H1 (cell line): ENCODE data around the gene ILDR2. TPM values are rescaled to one million over a fixed set of nuclear protein-coding genes. Genes with fewer than 3 reads are reported as not detected.

Experiments
- CTCF ChIA-PET: fragments of 300-600 bp; sonication (Branson Sonifier 250); formaldehyde crosslinking; loops from one replicate; lab custom pipeline; 2021; ENCODE audit not compliant: partially characterized antibody; lab: Charles Lee
- POLR2A ChIA-PET: fragments of 300-600 bp; sonication (Branson Sonifier 250); formaldehyde crosslinking; loops from one replicate; lab custom pipeline; 2021; ENCODE audit warnings: inconsistent platforms; ENCODE audit not compliant: partially characterized antibody; lab: Charles Lee
- DNase-seq, 2 experiments: peaks; one replicate each; pipeline versions ENCODE4 v3.0.0 to v3.0.0-alpha.2; 2010 to 2022; ENCODE audit warnings: low spot score in 2 of 2, low read depth in 1 of 2, mixed read lengths in 1 of 2
- FAIRE-seq: peaks from 2 replicates; lab custom pipeline; 2011; peaks lifted over from hg19 to GRCh38; lab: Jason Lieb, UNC
- H2AFZ ChIP-seq: 2 replicates; pipeline ENCODE4 v1.8.1; 2012; ENCODE audit warnings: low read length, inconsistent platforms
- H2AK5ac ChIP-seq: 2 replicates; pipeline ENCODE4 v1.6.1; 2013; ENCODE audit warnings: low read depth, low read length
- H2BK120ac ChIP-seq: replicated peaks from 2 replicates; pipeline ENCODE3; 2013; ENCODE audit warnings: low read depth, low read length, inconsistent platforms
- H2BK12ac ChIP-seq: 2 replicates; pipeline ENCODE4 v1.6.1; 2013; ENCODE audit warnings: low read depth, low read length
- H2BK15ac ChIP-seq: 2 replicates; pipeline ENCODE4 v1.6.1; 2013; ENCODE audit warnings: low read length
- H2BK20ac ChIP-seq: 2 replicates; pipeline ENCODE4 v1.6.1; 2013; ENCODE audit warnings: low read length
- H2BK5ac ChIP-seq: 2 replicates; pipeline ENCODE4 v1.6.1; 2013; ENCODE audit warnings: low read depth, low read length
- H3K14ac ChIP-seq: 2 replicates; pipeline ENCODE4 v1.6.1; 2013; ENCODE audit warnings: inconsistent platforms; ENCODE audit not compliant: insufficient read length
- H3K18ac ChIP-seq: 2 replicates; pipeline ENCODE4 v1.6.1; 2013; ENCODE audit warnings: low read length; ENCODE audit errors: extremely low read depth
- H3K23ac ChIP-seq: 2 replicates; pipeline ENCODE4 v1.6.1; 2013; ENCODE audit warnings: inconsistent platforms; ENCODE audit not compliant: insufficient read length
- H3K23me2 ChIP-seq: 2 replicates; pipeline ENCODE4 v1.6.1; 2013; ENCODE audit warnings: low read depth, low read length
- H3K27ac ChIP-seq: 2 replicates; pipeline ENCODE4 v1.6.1; 2011; ENCODE audit warnings: low read depth, low read length, inconsistent platforms
- H3K27me3 ChIP-seq, 4 experiments: replicated peaks in 1 of 4; 1 replicate in 1 of 4; 2 replicates in 3 of 4; pipeline versions ENCODE4 v1.6.1 to v1.8.1; 2011 to 2013; ENCODE audit warnings: low read length in 3 of 4, mild to moderate bottlenecking in 3 of 4, inconsistent platforms in 2 of 4, mixed read lengths in 2 of 4, moderate library complexity in 1 of 4; ENCODE audit not compliant: control insufficient read depth in 3 of 4, insufficient read depth in 3 of 4; ENCODE audit errors: extremely low read depth in 1 of 4
- H3K36me3 ChIP-seq, 4 experiments: 2 replicates each; pipeline versions ENCODE4 v1.6.1 to v1.8.1; 2011 to 2013; ENCODE audit warnings: mild to moderate bottlenecking in 4 of 4, low read length in 3 of 4, moderate library complexity in 2 of 4, control low read depth in 1 of 4, inconsistent platforms in 1 of 4; ENCODE audit not compliant: insufficient read depth in 4 of 4, control insufficient read depth in 2 of 4
- H3K4ac ChIP-seq: replicated peaks from 2 replicates; pipeline ENCODE3; 2013; ENCODE audit warnings: low read length, low read depth, mixed read lengths, inconsistent platforms; ENCODE audit not compliant: insufficient read length
- H3K4me1 ChIP-seq, 4 experiments: replicated peaks in 1 of 4; 1 replicate in 1 of 4; 2 replicates in 3 of 4; pipeline versions ENCODE4 v1.6.1 to v1.8.1; 2011 to 2013; ENCODE audit warnings: low read length in 3 of 4, inconsistent platforms in 2 of 4, mixed read lengths in 1 of 4; ENCODE audit not compliant: insufficient read depth in 4 of 4, control insufficient read depth in 3 of 4
- H3K4me2 ChIP-seq, 2 experiments: 2 replicates each; pipeline versions ENCODE4 v1.6.1 to v1.8.1; 2011 to 2013; ENCODE audit warnings: low read depth in 2 of 2, low read length in 2 of 2, control low read depth in 1 of 2, inconsistent platforms in 1 of 2, mild to moderate bottlenecking in 1 of 2; ENCODE audit not compliant: insufficient read depth in 1 of 2
- H3K4me3 ChIP-seq, 4 experiments: fragments of 200-600, 300-600 bp in 1 of 4; sonication (generic), shearing (Covaris generic), sonication (Bioruptor Twin) in 1 of 4; 2 replicates each; pipeline versions ENCODE4 v1.5.1 to v1.8.1; 2011 to 2016; ENCODE audit warnings: low read length in 4 of 4, low read depth in 3 of 4, control low read depth in 2 of 4, inconsistent platforms in 2 of 4, mild to moderate bottlenecking in 2 of 4, mixed read lengths in 1 of 4, moderate library complexity in 1 of 4; ENCODE audit not compliant: insufficient read depth in 2 of 4; ENCODE audit errors: extremely low read depth in 1 of 4
- H3K56ac ChIP-seq: replicated peaks from 2 replicates; pipeline ENCODE3; 2013; ENCODE audit warnings: low read depth, mild to moderate bottlenecking, mixed read lengths, low read length, inconsistent platforms; ENCODE audit not compliant: insufficient read length
- H3K79me1 ChIP-seq: 2 replicates; pipeline ENCODE4 v1.6.1; 2013; ENCODE audit warnings: low read depth, low read length, control low read depth
- H3K79me2 ChIP-seq, 2 experiments: 2 replicates each; pipeline versions ENCODE4 v1.6.1 to v1.8.1; 2012 to 2013; ENCODE audit warnings: low read length in 2 of 2, mild to moderate bottlenecking in 2 of 2, inconsistent platforms in 1 of 2; ENCODE audit not compliant: insufficient read depth in 2 of 2, control insufficient read depth in 1 of 2
- H3K9ac ChIP-seq, 4 experiments: replicated peaks in 1 of 4; 1 replicate in 1 of 4; 2 replicates in 3 of 4; pipeline versions ENCODE4 v1.6.1 to v1.8.1; 2011 to 2013; ENCODE audit warnings: low read depth in 3 of 4, low read length in 3 of 4, control low read depth in 2 of 4, mild to moderate bottlenecking in 2 of 4, moderate library complexity in 2 of 4, inconsistent platforms in 1 of 4; ENCODE audit errors: extremely low read depth in 1 of 4
- H3K9me3 ChIP-seq, 2 experiments: 2 replicates each; pipeline versions ENCODE4 v1.6.1 to v1.8.1; 2012 to 2013; ENCODE audit warnings: mild to moderate bottlenecking in 2 of 2, moderate library complexity in 2 of 2, control low read depth in 1 of 2, inconsistent platforms in 1 of 2, low read depth in 1 of 2, low read length in 1 of 2, mixed read lengths in 1 of 2; ENCODE audit not compliant: insufficient read depth in 2 of 2
- H4K20me1 ChIP-seq, 2 experiments: replicated peaks in 1 of 2; 2 replicates each; pipeline versions ENCODE3 to v1.8.1; 2011 to 2013; ENCODE audit warnings: inconsistent platforms in 2 of 2, low read length in 2 of 2, mild to moderate bottlenecking in 1 of 2; ENCODE audit not compliant: insufficient read depth in 2 of 2, control insufficient read depth in 1 of 2
- H4K5ac ChIP-seq: 2 replicates; pipeline ENCODE4 v1.6.1; 2013; ENCODE audit warnings: low read length, low read depth, mixed read lengths, inconsistent platforms; ENCODE audit not compliant: insufficient read length
- H4K8ac ChIP-seq: 2 replicates; pipeline ENCODE4 v1.8.0; 2013; ENCODE audit warnings: mild to moderate bottlenecking, moderate library complexity, low read length, inconsistent platforms; ENCODE audit not compliant: insufficient read depth; ENCODE audit errors: extremely low read depth
- H4K91ac ChIP-seq: replicated peaks from 2 replicates; pipeline ENCODE3; 2013; ENCODE audit warnings: low read length, mixed read lengths, inconsistent platforms; ENCODE audit not compliant: insufficient read length
- BRCA1 ChIP-seq: IDR thresholded peaks from 2 replicates; pipeline ENCODE4 v1.6.1; 2012; ENCODE audit warnings: low read depth, low read length, improper control_type of control experiment
- CHD1 ChIP-seq: IDR thresholded peaks from 2 replicates; pipeline ENCODE4 v1.6.1; 2012; ENCODE audit warnings: low read depth, low read length, improper control_type of control experiment
- CTBP2 ChIP-seq: IDR thresholded peaks from 2 replicates; pipeline ENCODE4 v1.7.0; 2011; ENCODE audit warnings: borderline replicate concordance, mild to moderate bottlenecking, moderate library complexity, mixed read lengths, low read length; ENCODE audit not compliant: insufficient read depth, insufficient read length
- GABPA ChIP-seq: IDR thresholded peaks from 2 replicates; pipeline ENCODE4 v1.6.1; 2011; ENCODE audit warnings: mild to moderate bottlenecking, low read length, moderate library complexity, borderline replicate concordance; ENCODE audit not compliant: insufficient read depth
- PHF8 ChIP-seq: fragments of 200-600 bp; sonication (generic); conservative IDR thresholded peaks from 2 replicates; pipeline ENCODE4 v1.7.1; 2012; ENCODE audit warnings: low read depth, mild to moderate bottlenecking, inconsistent platforms, low read length, moderate library complexity
- SP4 ChIP-seq: IDR thresholded peaks from 2 replicates; pipeline ENCODE4 v1.6.1; 2012; ENCODE audit warnings: low read length, inconsistent platforms
- TEAD4 ChIP-seq: IDR thresholded peaks from 2 replicates; pipeline ENCODE4 v1.6.1; 2012; ENCODE audit warnings: low read depth, low read length, inconsistent platforms, mixed read lengths
- WGBS, 2 experiments: shearing (Covaris generic) in 1 of 2; methylation state at CpG; one replicate each; pipeline versions ENCODE4 v1.1.6 to v1.1.7; 2013 to 2015; ENCODE audit warnings: low lambda C conversion rate in 2 of 2, mixed read lengths in 2 of 2, inconsistent platforms in 1 of 2, low coverage in 1 of 2, missing lambda C conversion rate in 1 of 2; ENCODE audit not compliant: insufficient replicate concordance in 2 of 2, insufficient coverage in 1 of 2, insufficient read length in 1 of 2; ENCODE audit errors: extremely low coverage in 1 of 2, missing lambda C conversion rate in 1 of 2; 5-methylcytosine and 5-hydroxymethylcytosine counted together
- polyA plus RNA-seq, 7 experiments: library from polyadenylated mRNA; depleted of rRNA in 3 of 7; stranded (reverse) in 5 of 7; unstranded in 2 of 7; fragments of >200 nt in 5 of 7; fragments of 200-250 nt in 2 of 7; gene quantifications; 1 replicate in 5 of 7; 2 replicates in 1 of 7; 4 replicates in 1 of 7; pipeline versions ENCODE4 v1.2.1 to v1.2.3, GENCODE V29; 2011 to 2013; ENCODE audit warnings: missing spikeins in 2 of 7, mixed read lengths in 2 of 7
- total RNA-seq: library from RNA; stranded (reverse); fragmentation: NEBNext Ultra II Directional; extraction: Animal tissue kit (Norgen Biotek cat#: 25700); gene quantifications from 2 replicates; pipeline ENCODE4 v1.2.1, GENCODE V29; 2021

The ILDR2 gene
- total and polyA plus RNA-seq, 2 of the 8 experiments (the other 6 are each of a cell fraction or from before 2014, with no cell fraction given), result 0.85 to 0.86 TPM

DNA sequence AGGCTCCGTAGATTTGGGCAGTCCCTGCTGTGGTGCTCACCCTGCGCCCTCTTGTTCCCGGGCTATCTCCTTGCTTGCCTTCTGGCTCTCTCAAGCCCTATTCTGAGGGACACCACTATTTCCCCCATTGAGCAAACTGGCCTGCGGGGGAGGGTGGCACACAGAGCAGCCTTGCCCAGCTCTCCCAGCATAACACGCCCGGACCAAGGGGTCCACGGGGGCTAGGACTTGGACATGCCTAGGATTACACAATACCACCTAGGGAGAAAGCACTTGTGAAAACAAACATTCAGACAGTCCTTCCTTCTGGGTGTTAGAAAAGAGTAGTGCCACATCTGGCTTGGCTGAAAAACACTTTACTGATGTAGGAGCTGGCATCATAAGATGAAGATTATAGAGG is 106.7 kb downstream of the ILDR2 start:
- Histone ChIP-seq H3K9me3 (no peaks in the 10 kb centered on the region), H3K79me1 (peaks cover 7% of the 10 kb centered on the region; the same call in 1 of the 2 replicates), H3K79me2 (peaks cover 3 to 59% of the 10 kb centered on the region in 2 experiments; a peak in 3 of 4 replicates), H3K56ac (no peak overlapping the region), H2AK5ac (no peak overlapping the region), H2AFZ (no peak overlapping the region), H2BK15ac (no peak overlapping the region), H4K8ac (no peak overlapping the region; the same call in 1 of the 2 replicates), H3K4me1 (peaks cover 0 to 7% (median 1%) of the 10 kb centered on the region in 4 experiments; a peak in 3 of 7 replicates), H3K27me3 (no peaks in the 10 kb centered on the region), H3K36me3 (peaks cover 0 to 39% (median 21%) of the 10 kb centered on the region in 4 experiments; a peak in 5 of 8 replicates), H2BK12ac (no peak overlapping the region), H3K18ac (no peak overlapping the region)
- POLR2A ChIA-PET, result interaction anchor here (0.6 to 1.9 kb wide), 6 partner anchors 10 to 219 kb away, joined by 3 to 7 read pairs (median 4); no protein-coding TSS in a partner anchor
- TF ChIP-seq CTBP2 (no peak), GABPA (no peak), BRCA1 (no peak), PHF8 (no peak), CHD1 (no peak), SP4 (no peak), TEAD4 (no peak)
- TF ChIP-seq, all 59 proteins: peak for 0
- Histone ChIP-seq H3K23ac (no peak overlapping the region), H3K4me2 (no peak overlapping the region), H3K14ac (no peak overlapping the region), H3K4me3 (no peak overlapping the region), H4K20me1 (peaks cover 0 to 10% of the 10 kb centered on the region in 2 experiments), H2BK120ac (no peak overlapping the region), H3K23me2 (no peaks in the 10 kb centered on the region), H4K91ac (no peak overlapping the region), H3K9ac (no peak overlapping the region), H3K4ac (no peak overlapping the region), H3K27ac (no peak overlapping the region), H2BK5ac (no peak overlapping the region), H4K5ac (no peak overlapping the region), H2BK20ac (no peak overlapping the region)
- FAIRE-seq (no peak), DNase-seq (no peak)
- WGBS, 2 experiments, result 89% methylated on average over 7 of the region's 7 CpGs; no CpG with 5 or more reads in 1 of the 2 experiments
- CTCF ChIA-PET, result interaction anchor here (1.0 to 1.6 kb wide), 2 partner anchors 15 to 190 kb away, joined by 3 to 7 read pairs; no protein-coding TSS in a partner anchor
